Measurements from ENCODE around the gene HYOU1. TPM values are rescaled to one million over a fixed set of nuclear protein-coding genes. Genes with fewer than 3 reads are reported as not detected.

The HYOU1 gene
- total RNA-seq, 1 donor from 2014 or later, result 301 TPM

- peaks cover 3% of the 10 kb centered on the region for H3K36me3 ChIP-seq (ENCODE audit: control insufficient read depth, insufficient read depth, low read length)
- TF ChIP-seq CTCF (IDR thresholded peaks at IDR 0.05; ENCODE audit: insufficient read depth, low read length, severe bottlenecking), result peak; percentile 92
- no peaks in the 10 kb centered on the region for H3K27me3 ChIP-seq (ENCODE audit: control insufficient read depth, insufficient read depth, low read length)
- DNase-seq (ENCODE audit: low read depth), result peak; percentile 96
- H3K4me3 ChIP-seq (ENCODE audit: low read depth, low read length), result peak within 1 kb of the TSS; percentile 64
- FAIRE-seq, result no peak
Measured at GRCh38 chr11:119030329-119031047, 26.5 kb downstream of the HYOU1 start, which contains the start of gene SLC37A4. Gene SLC37A4, minus strand, starts transcription at chr11:119030877.

GRCh38 chr11:119030029-119030328 is 27.0 kb downstream of the HYOU1 start:
- H3K27me3 ChIP-seq (ENCODE audit: control insufficient read depth, insufficient read depth, low read length), result no peaks in the 10 kb centered on the region
- TF ChIP-seq CTCF (IDR thresholded peaks at IDR 0.05; ENCODE audit: insufficient read depth, low read length, severe bottlenecking), result no peak
- H3K36me3 ChIP-seq (ENCODE audit: control insufficient read depth, insufficient read depth, low read length), result peaks cover 3% of the 10 kb centered on the region
- H3K4me3 ChIP-seq (ENCODE audit: low read depth, low read length), result peak overlapping the region; percentile 64
- DNase-seq (ENCODE audit: low read depth) (no peak), FAIRE-seq (no peak)

- TF ChIP-seq CTCF (IDR thresholded peaks at IDR 0.05; ENCODE audit: insufficient read depth, low read length, severe bottlenecking), result no peak
- DNase-seq (ENCODE audit: low read depth) (no peak), FAIRE-seq (no peak)
- Histone ChIP-seq H3K36me3 (ENCODE audit: control insufficient read depth, insufficient read depth, low read length) (peaks cover 5% of the 10 kb centered on the region), H3K27me3 (ENCODE audit: control insufficient read depth, insufficient read depth, low read length) (no peaks in the 10 kb centered on the region), H3K4me3 (ENCODE audit: low read depth, low read length) (peak overlapping the region; percentile 64)
Measured at GRCh38 chr11:119029340-119030028, 27.5 kb downstream of the HYOU1 start.

GRCh38 chr11:119029069-119029339 is 28.0 kb downstream of the HYOU1 start:
- FAIRE-seq (no peak), DNase-seq (ENCODE audit: low read depth) (no peak)
- no peak overlapping the region for H3K4me3 ChIP-seq (ENCODE audit: low read depth, low read length)
- no peak for TF ChIP-seq CTCF (IDR thresholded peaks at IDR 0.05; ENCODE audit: insufficient read depth, low read length, severe bottlenecking)
- peaks cover 5% of the 10 kb centered on the region for H3K36me3 ChIP-seq (ENCODE audit: control insufficient read depth, insufficient read depth, low read length)
- H3K27me3 ChIP-seq (ENCODE audit: control insufficient read depth, insufficient read depth, low read length), result no peaks in the 10 kb centered on the region

- no peaks in the 10 kb centered on the region for H3K27me3 ChIP-seq (ENCODE audit: control insufficient read depth, insufficient read depth, low read length)
- no peak for FAIRE-seq
- H3K36me3 ChIP-seq (ENCODE audit: control insufficient read depth, insufficient read depth, low read length), result peaks cover 7% of the 10 kb centered on the region
- no peak overlapping the region for H3K4me3 ChIP-seq (ENCODE audit: low read depth, low read length)
- no peak for DNase-seq (ENCODE audit: low read depth)
- TF ChIP-seq CTCF (IDR thresholded peaks at IDR 0.05; ENCODE audit: insufficient read depth, low read length, severe bottlenecking), result no peak
Measured at GRCh38 chr11:119028346-119029068, 28.5 kb downstream of the HYOU1 start.

Data from bronchial epithelial cell (primary cell).